Omental fat pad (tissue), 4 donors: ENCODE measurements around the gene HIF3A. TPM values are rescaled to one million over a fixed set of nuclear protein-coding genes. Genes with fewer than 3 reads are reported as not detected.
"Not testable (repeated sequence)": the region's sequence is repeated elsewhere in the genome, so short reads cannot be mapped to it uniquely, and the experiment has no call there.

ENCODE experiments used
- ATAC-seq: fragments of 150-250 bp; one replicate; pipeline ENCODE4 v1.9.1; 2016; ENCODE audit warnings: mild to moderate bottlenecking, moderate library complexity; ENCODE audit not compliant: low FRiP score
- DNase-seq: peaks from one replicate; pipeline ENCODE4 v3.0.0-alpha.2; 2019; ENCODE audit warnings: low spot score
- total RNA-seq, 4 donors: library from RNA; depleted of rRNA; stranded (reverse); fragments of >200 nt; gene quantifications; one replicate each; pipeline ENCODE4 v1.1.0, GENCODE V29; 2016
- TF ChIP-seq, protein P1 (sequence below), 3 donors: fragments of 450-650 bp; IDR thresholded peaks; one replicate each; pipeline ENCODE4 v1.5.1; 2016 to 2017; ENCODE audit warnings: antibody characterized with exemption in 3 of 3, mild to moderate bottlenecking in 3 of 3, moderate library complexity in 2 of 3

The HIF3A gene
- total RNA-seq, 4 donors from 2014 or later, result 10.3 to 201 (median 17.6) TPM

- ATAC-seq (no peak), DNase-seq (no peak)
- TF ChIP-seq, protein P1, sequence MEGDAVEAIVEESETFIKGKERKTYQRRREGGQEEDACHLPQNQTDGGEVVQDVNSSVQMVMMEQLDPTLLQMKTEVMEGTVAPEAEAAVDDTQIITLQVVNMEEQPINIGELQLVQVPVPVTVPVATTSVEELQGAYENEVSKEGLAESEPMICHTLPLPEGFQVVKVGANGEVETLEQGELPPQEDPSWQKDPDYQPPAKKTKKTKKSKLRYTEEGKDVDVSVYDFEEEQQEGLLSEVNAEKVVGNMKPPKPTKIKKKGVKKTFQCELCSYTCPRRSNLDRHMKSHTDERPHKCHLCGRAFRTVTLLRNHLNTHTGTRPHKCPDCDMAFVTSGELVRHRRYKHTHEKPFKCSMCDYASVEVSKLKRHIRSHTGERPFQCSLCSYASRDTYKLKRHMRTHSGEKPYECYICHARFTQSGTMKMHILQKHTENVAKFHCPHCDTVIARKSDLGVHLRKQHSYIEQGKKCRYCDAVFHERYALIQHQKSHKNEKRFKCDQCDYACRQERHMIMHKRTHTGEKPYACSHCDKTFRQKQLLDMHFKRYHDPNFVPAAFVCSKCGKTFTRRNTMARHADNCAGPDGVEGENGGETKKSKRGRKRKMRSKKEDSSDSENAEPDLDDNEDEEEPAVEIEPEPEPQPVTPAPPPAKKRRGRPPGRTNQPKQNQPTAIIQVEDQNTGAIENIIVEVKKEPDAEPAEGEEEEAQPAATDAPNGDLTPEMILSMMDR (IDR thresholded peaks at IDR 0.05), result no peak
Observed at GRCh38 chr19:46317339-46317738, 20.5 kb downstream of the HIF3A start.

GRCh38 chr19:46319613-46320012, 22.8 kb downstream of the HIF3A start:
- ATAC-seq (no peak), DNase-seq (no peak)
- TF ChIP-seq, protein P1 (IDR thresholded peaks at IDR 0.05), result no peak

- ATAC-seq (no peak), DNase-seq (no peak)
- TF ChIP-seq, protein P1 (IDR thresholded peaks at IDR 0.05), result no peak
Observed at GRCh38 chr19:46320559-46320958, 23.7 kb downstream of the HIF3A start.

- DNase-seq (no peak), ATAC-seq (no peak)
- TF ChIP-seq, protein P1 (IDR thresholded peaks at IDR 0.05), result no peak
Observed at GRCh38 chr19:46321653-46322052, 24.8 kb downstream of the HIF3A start.

GRCh38 chr19:46323227-46323626, 26.4 kb downstream of the HIF3A start:
- DNase-seq, ATAC-seq: not testable (repeated sequence)

DNA sequence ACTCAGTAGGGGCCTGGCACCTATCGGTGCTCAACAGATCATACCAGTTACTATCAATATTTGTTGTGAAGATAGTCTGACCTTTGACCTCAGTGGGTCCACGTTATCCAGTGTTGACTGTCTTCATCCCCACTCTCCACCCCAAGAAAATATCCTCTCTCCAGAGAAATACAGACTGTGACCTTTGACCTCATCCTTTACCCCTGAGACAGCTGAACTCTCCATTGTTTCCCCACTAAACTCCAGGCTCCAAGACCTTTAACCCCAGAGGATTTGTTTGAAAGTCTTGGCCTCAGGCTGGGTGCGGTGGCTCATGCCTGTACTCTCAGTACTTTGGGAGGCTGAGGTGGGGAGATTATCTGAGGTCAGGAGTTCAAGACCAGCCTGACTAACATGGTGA, 27.4 kb downstream of the HIF3A start:
- DNase-seq (no peak), ATAC-seq (no peak)
- TF ChIP-seq, protein P1 (IDR thresholded peaks at IDR 0.05), result no peak

GRCh38 chr19:46326608-46327007, 29.8 kb downstream of the HIF3A start:
- DNase-seq (no peak), ATAC-seq (no peak)
- TF ChIP-seq, protein P1 (IDR thresholded peaks at IDR 0.05), result no peak

- no peak for ATAC-seq
- no peak for DNase-seq
- TF ChIP-seq, protein P1 (IDR thresholded peaks at IDR 0.05), result no peak
Observed at GRCh38 chr19:46328079-46328478, 31.2 kb downstream of the HIF3A start.
